DOHH2 (cell line): ENCODE measurements around the gene TM4SF4.

Source experiments
- EZH2phosphoT487 ChIP-seq: fragments of 200-600 bp; sonication (generic); IDR thresholded peaks from 2 replicates; pipeline ENCODE4 v1.6.1; 2017; ENCODE audit warnings: borderline replicate concordance, mild to moderate bottlenecking, antibody characterized with exemption, low read length, moderate library complexity, mixed read lengths
- TF ChIP-seq, protein P1 (sequence below): fragments of 200-600 bp; sonication (generic); IDR thresholded peaks from one replicate; pipeline ENCODE4 v1.5.1; 2014; ENCODE audit warnings: antibody characterized with exemption, mild to moderate bottlenecking, low read depth, low read length; ENCODE audit not compliant: poor library complexity, severe bottlenecking

DNA sequence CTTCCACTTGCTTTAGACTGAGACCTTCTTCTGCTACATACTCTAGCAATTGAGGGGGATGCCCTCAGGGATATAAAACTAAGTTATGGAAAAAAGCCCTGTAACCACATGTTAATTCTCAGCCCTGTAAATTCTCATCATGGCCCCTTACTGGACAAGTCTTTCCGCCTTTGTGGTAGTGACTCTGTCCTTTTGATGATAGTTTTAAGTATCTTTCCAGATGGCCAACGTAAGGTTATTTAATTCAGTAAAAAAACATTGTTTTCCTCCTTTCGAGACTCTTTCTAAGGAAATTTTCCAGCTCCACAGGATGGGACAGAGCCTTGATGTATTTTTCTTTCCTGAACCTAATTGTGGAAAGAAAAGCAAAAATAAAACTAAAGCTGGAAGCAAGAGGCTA, 25.3 kb upstream of the TM4SF4 start:
- TF ChIP-seq, protein P1, sequence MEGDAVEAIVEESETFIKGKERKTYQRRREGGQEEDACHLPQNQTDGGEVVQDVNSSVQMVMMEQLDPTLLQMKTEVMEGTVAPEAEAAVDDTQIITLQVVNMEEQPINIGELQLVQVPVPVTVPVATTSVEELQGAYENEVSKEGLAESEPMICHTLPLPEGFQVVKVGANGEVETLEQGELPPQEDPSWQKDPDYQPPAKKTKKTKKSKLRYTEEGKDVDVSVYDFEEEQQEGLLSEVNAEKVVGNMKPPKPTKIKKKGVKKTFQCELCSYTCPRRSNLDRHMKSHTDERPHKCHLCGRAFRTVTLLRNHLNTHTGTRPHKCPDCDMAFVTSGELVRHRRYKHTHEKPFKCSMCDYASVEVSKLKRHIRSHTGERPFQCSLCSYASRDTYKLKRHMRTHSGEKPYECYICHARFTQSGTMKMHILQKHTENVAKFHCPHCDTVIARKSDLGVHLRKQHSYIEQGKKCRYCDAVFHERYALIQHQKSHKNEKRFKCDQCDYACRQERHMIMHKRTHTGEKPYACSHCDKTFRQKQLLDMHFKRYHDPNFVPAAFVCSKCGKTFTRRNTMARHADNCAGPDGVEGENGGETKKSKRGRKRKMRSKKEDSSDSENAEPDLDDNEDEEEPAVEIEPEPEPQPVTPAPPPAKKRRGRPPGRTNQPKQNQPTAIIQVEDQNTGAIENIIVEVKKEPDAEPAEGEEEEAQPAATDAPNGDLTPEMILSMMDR, result no peak
- no peak for TF ChIP-seq EZH2phosphoT487
